Hepatic stellate cell (primary cell): Measurements from ENCODE around the gene TSFM.

Experiments used
- DNase-seq: peaks from one replicate; pipeline ENCODE4 v3.0.0; 2011; ENCODE audit warnings: low spot score

Gene TSFM

GRCh38 chr12:57746025-57746424, 36.6 kb upstream of the TSFM start:
- DNase-seq, result no peak

GRCh38 chr12:57749061-57749460, 33.5 kb upstream of the TSFM start:
- DNase-seq, result no peak

GRCh38 chr12:57750561-57751431, 31.8 kb upstream of the TSFM start:
- no peak for DNase-seq

- DNase-seq, result no peak
Measured at GRCh38 chr12:57751432-57751787, 31.2 kb upstream of the TSFM start.

GRCh38 chr12:57751788-57752667, 30.6 kb upstream of the TSFM start, which contains the start of gene CDK4:
Gene CDK4 (minus strand): TSS chr12:57752310. CDS start chr12:57751717, 593 bp downstream.
- DNase-seq, result peak; percentile 99

- DNase-seq, result no peak
Measured at GRCh38 chr12:57752668-57753000, 30.0 kb upstream of the TSFM start.

GRCh38 chr12:57753756-57754337, 28.7 kb upstream of the TSFM start:
- no peak for DNase-seq

GRCh38 chr12:57754411-57755193, 28.0 kb upstream of the TSFM start, which contains the start of gene MARCHF9:
Gene MARCHF9 (plus strand): TSS chr12:57755103. CDS start chr12:57755529, 426 bp downstream.
- DNase-seq, result no peak

- no peak for DNase-seq
Measured at GRCh38 chr12:57755194-57755453, 27.5 kb upstream of the TSFM start.

- DNase-seq, result peak; percentile 61
Measured at GRCh38 chr12:57755454-57756372, 26.9 kb upstream of the TSFM start.

GRCh38 chr12:57756406-57757341, 25.9 kb upstream of the TSFM start:
- DNase-seq, result no peak

- DNase-seq, result no peak
Measured at GRCh38 chr12:57757771-57758170, 24.8 kb upstream of the TSFM start.

GRCh38 chr12:57758552-57759359, 23.8 kb upstream of the TSFM start:
- no peak for DNase-seq

- no peak for DNase-seq
Measured at GRCh38 chr12:57759360-57759980, 23.1 kb upstream of the TSFM start.

GRCh38 chr12:57760347-57760982, 22.1 kb upstream of the TSFM start:
- no peak for DNase-seq

- DNase-seq, result no peak
Measured at GRCh38 chr12:57761391-57761998, 21.1 kb upstream of the TSFM start.

GRCh38 chr12:57762463-57762862, 20.1 kb upstream of the TSFM start:
- DNase-seq, result no peak
